GM08714 (cell line): ENCODE data around the gene CAPN15.
A peak's percentile ranks its signal among the peaks of the same experiment; 100 is the strongest.

Source experiments
- H3K4me3 ChIP-seq: fragments of 200-500 bp; sonication (Bioruptor generic); 2 replicates; pipeline ENCODE4 v1.5.1; 2014; ENCODE audit warnings: mild to moderate bottlenecking, low read length, inconsistent platforms
- ZNF274 ChIP-seq: IDR thresholded peaks from 2 replicates; pipeline ENCODE4 v1.6.1; 2012; ENCODE audit warnings: mild to moderate bottlenecking, low read depth, low read length

The CAPN15 gene

GRCh38 chr16:565419-566330 is 38.2 kb downstream of the CAPN15 start:
- no peak overlapping the region for H3K4me3 ChIP-seq
- no peak for TF ChIP-seq ZNF274

- TF ChIP-seq ZNF274 = no peak
- peak within 1 kb of the TSS; percentile 6; the same call in 1 of the 2 replicates for H3K4me3 ChIP-seq
These were observed 39.2 kb downstream of the CAPN15 start, which contains the start of gene NHLRC4 for GRCh38 chr16:566475-567372. NHLRC4 (plus strand) TSS chr16:567005; CDS start chr16:568048, 1,043 bp downstream.

- H3K4me3 ChIP-seq = no peak overlapping the region; the same call in 1 of the 2 replicates
- TF ChIP-seq ZNF274 = no peak
These were observed 40.1 kb downstream of the CAPN15 start for GRCh38 chr16:567373-568256.

GRCh38 chr16:568401-569258 is 41.1 kb downstream of the CAPN15 start:
- no peak for TF ChIP-seq ZNF274

GRCh38 chr16:569445-570254 is 42.1 kb downstream of the CAPN15 start, which contains the start of gene PIGQ:
PIGQ (plus strand) TSS chr16:569968; CDS start chr16:574075, 4,107 bp downstream.
- peak within 1 kb of the TSS; percentile 98 for H3K4me3 ChIP-seq
- TF ChIP-seq ZNF274 = no peak

More at GRCh38 chr16:568401-569258, 41.1 kb downstream of the CAPN15 start:
- peak overlapping the region; percentile 56; the same call in 1 of the 2 replicates for H3K4me3 ChIP-seq

- no peak overlapping the region for H3K4me3 ChIP-seq
- TF ChIP-seq ZNF274 = no peak
These were observed 45.5 kb downstream of the CAPN15 start for GRCh38 chr16:572865-573650.

GRCh38 chr16:574021-574760 is 46.7 kb downstream of the CAPN15 start:
- no peak for TF ChIP-seq ZNF274

GRCh38 chr16:575354-576196 is 48.1 kb downstream of the CAPN15 start:
- no peak for TF ChIP-seq ZNF274
- H3K4me3 ChIP-seq = no peak overlapping the region

More at GRCh38 chr16:574021-574760, 46.7 kb downstream of the CAPN15 start:
- H3K4me3 ChIP-seq = no peak overlapping the region

- no peak overlapping the region for H3K4me3 ChIP-seq
- TF ChIP-seq ZNF274 = no peak
These were observed 48.8 kb downstream of the CAPN15 start for GRCh38 chr16:576197-576822.
